SU-DHL-6 (cell line): Measurements from ENCODE around the gene DPH2.

Source experiments
- EZH2phosphoT487 ChIP-seq: fragments of 200-600 bp; sonication (generic), shearing (Covaris generic); conservative IDR thresholded peaks from 2 replicates; pipeline ENCODE4 v1.6.1; 2018; ENCODE audit warnings: mild to moderate bottlenecking, antibody characterized with exemption, low read length, moderate library complexity, mixed read lengths
- TF ChIP-seq, protein P1 (sequence below): fragments of 200-600 bp; sonication (generic); IDR thresholded peaks from one replicate; pipeline ENCODE4 v1.5.1; 2017; ENCODE audit warnings: antibody characterized with exemption, mild to moderate bottlenecking, low read length, moderate library complexity; ENCODE audit not compliant: insufficient read depth, poor library complexity, severe bottlenecking

DNA sequence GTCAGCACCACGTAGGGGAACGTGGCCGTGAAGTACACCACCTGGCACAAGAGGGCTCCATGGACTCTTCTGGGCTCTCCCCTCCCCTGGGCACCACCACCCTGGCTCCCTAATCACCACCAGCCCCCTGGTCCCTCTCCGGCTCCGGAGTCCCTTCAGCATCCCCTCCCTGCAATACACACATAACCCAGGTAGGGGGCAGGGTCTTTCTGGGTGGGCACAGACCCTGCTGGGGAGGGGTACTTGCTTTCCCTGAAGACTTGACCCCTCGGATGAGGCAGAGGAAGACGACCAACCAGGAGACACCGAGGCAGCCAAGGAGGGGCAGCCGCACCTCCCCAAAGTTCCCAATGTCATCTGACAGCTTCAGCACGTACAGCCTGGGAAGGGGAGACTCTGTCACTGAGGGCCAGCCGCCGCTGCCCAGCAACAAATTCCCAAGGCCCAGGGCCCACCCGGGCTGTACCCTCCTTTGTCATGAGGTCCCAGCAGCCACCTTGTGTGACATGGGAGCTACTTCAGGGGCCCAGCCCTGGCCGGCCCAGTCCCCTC lies 32.9 kb downstream of the DPH2 start:
- TF ChIP-seq, protein P1, sequence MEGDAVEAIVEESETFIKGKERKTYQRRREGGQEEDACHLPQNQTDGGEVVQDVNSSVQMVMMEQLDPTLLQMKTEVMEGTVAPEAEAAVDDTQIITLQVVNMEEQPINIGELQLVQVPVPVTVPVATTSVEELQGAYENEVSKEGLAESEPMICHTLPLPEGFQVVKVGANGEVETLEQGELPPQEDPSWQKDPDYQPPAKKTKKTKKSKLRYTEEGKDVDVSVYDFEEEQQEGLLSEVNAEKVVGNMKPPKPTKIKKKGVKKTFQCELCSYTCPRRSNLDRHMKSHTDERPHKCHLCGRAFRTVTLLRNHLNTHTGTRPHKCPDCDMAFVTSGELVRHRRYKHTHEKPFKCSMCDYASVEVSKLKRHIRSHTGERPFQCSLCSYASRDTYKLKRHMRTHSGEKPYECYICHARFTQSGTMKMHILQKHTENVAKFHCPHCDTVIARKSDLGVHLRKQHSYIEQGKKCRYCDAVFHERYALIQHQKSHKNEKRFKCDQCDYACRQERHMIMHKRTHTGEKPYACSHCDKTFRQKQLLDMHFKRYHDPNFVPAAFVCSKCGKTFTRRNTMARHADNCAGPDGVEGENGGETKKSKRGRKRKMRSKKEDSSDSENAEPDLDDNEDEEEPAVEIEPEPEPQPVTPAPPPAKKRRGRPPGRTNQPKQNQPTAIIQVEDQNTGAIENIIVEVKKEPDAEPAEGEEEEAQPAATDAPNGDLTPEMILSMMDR = no peak
- TF ChIP-seq EZH2phosphoT487 = no peak
